ENCODE data around the gene DCAF4.
A peak's percentile ranks its signal among the peaks of the same experiment; 100 is the strongest.

The DCAF4 gene

GRCh38 chr14:72926292-72927028 is at the start of gene DCAF4:
Gene DCAF4 (plus strand): TSS chr14:72926464. CDS start chr14:72937979, 11,515 bp downstream.
- DNase-seq (ENCODE audit: low spot score), result peak; percentile 99

- DNase-seq (ENCODE audit: low spot score), result no peak
These were observed 49.6 kb upstream of the DCAF4 start for GRCh38 chr14:72876710-72877063.

GRCh38 chr14:72878746-72879145 is 47.5 kb upstream of the DCAF4 start:
- no peak for DNase-seq (ENCODE audit: low spot score)

GRCh38 chr14:72879431-72879830 is 46.8 kb upstream of the DCAF4 start:
- DNase-seq (ENCODE audit: low spot score), result no peak

GRCh38 chr14:72880164-72880563 is 46.1 kb upstream of the DCAF4 start:
- DNase-seq (ENCODE audit: low spot score), result no peak

- DNase-seq (ENCODE audit: low spot score), result no peak
These were observed 45.4 kb upstream of the DCAF4 start for GRCh38 chr14:72880820-72881219.

- no peak for DNase-seq (ENCODE audit: low spot score)
These were observed 44.7 kb upstream of the DCAF4 start for GRCh38 chr14:72881543-72881942.

- DNase-seq (ENCODE audit: low spot score), result no peak
These were observed 44.2 kb upstream of the DCAF4 start for GRCh38 chr14:72882047-72882446.

- DNase-seq (ENCODE audit: low spot score), result no peak
These were observed 43.8 kb upstream of the DCAF4 start for GRCh38 chr14:72882463-72882862.

- no peak for DNase-seq (ENCODE audit: low spot score)
These were observed 43.2 kb upstream of the DCAF4 start for GRCh38 chr14:72883109-72883508.

- DNase-seq (ENCODE audit: low spot score), result no peak
These were observed 42.3 kb upstream of the DCAF4 start for GRCh38 chr14:72883961-72884360.

- no peak for DNase-seq (ENCODE audit: low spot score)
These were observed 41.9 kb upstream of the DCAF4 start for GRCh38 chr14:72884386-72884785.

- DNase-seq (ENCODE audit: low spot score), result no peak
These were observed 38.8 kb upstream of the DCAF4 start for GRCh38 chr14:72887514-72887913.

- no peak for DNase-seq (ENCODE audit: low spot score)
These were observed 38.1 kb upstream of the DCAF4 start for GRCh38 chr14:72888192-72888591.

GRCh38 chr14:72888636-72889201 is 37.5 kb upstream of the DCAF4 start:
- peak; percentile 31 for DNase-seq (ENCODE audit: low spot score)

GRCh38 chr14:72889366-72889765 is 36.9 kb upstream of the DCAF4 start:
- DNase-seq (ENCODE audit: low spot score), result no peak

GRCh38 chr14:72891666-72892102 is 34.6 kb upstream of the DCAF4 start:
- DNase-seq (ENCODE audit: low spot score), result peak; percentile 36

GRCh38 chr14:72892103-72892878 is 34.0 kb upstream of the DCAF4 start:
- peak; percentile 40 for DNase-seq (ENCODE audit: low spot score)

GRCh38 chr14:72892879-72893635 is 33.2 kb upstream of the DCAF4 start:
- DNase-seq (ENCODE audit: low spot score), result peak; percentile 55

- peak; percentile 98 for DNase-seq (ENCODE audit: low spot score)
These were observed 32.5 kb upstream of the DCAF4 start, which contains the start of gene DPF3 for GRCh38 chr14:72893636-72894322. Gene DPF3 (minus strand): TSS chr14:72894101. CDS start chr14:72894088, 13 bp downstream.

- DNase-seq (ENCODE audit: low spot score), result no peak
These were observed 32.0 kb upstream of the DCAF4 start for GRCh38 chr14:72894323-72894622.

Measured in GM03348 (cell line).